Glomerular endothelial cell (primary cell): ENCODE measurements around the gene KRT8. TPM values are rescaled to one million over a fixed set of nuclear protein-coding genes. Genes with fewer than 3 reads are reported as not detected.
"Not testable (repeated sequence)": the region's sequence is repeated elsewhere in the genome, so short reads cannot be mapped to it uniquely, and the experiment has no call there.

Experiments
- DNase-seq: peaks from one replicate; pipeline ENCODE4 v3.0.0-alpha.2; 2011; ENCODE audit warnings: low read depth, low spot score; ENCODE audit errors: extremely low read depth
- total RNA-seq: library from RNA; depleted of rRNA; stranded (reverse); fragments of >200 nt; gene quantifications from 2 replicates; pipeline ENCODE4 v1.2.3, GENCODE V29; 2015

The KRT8 gene
- total RNA-seq, 1 donor from 2014 or later, result 43.1 TPM

GRCh38 chr12:52903285-52903854 is 1.5 kb downstream of the KRT8 start:
- DNase-seq, result no peak

DNA sequence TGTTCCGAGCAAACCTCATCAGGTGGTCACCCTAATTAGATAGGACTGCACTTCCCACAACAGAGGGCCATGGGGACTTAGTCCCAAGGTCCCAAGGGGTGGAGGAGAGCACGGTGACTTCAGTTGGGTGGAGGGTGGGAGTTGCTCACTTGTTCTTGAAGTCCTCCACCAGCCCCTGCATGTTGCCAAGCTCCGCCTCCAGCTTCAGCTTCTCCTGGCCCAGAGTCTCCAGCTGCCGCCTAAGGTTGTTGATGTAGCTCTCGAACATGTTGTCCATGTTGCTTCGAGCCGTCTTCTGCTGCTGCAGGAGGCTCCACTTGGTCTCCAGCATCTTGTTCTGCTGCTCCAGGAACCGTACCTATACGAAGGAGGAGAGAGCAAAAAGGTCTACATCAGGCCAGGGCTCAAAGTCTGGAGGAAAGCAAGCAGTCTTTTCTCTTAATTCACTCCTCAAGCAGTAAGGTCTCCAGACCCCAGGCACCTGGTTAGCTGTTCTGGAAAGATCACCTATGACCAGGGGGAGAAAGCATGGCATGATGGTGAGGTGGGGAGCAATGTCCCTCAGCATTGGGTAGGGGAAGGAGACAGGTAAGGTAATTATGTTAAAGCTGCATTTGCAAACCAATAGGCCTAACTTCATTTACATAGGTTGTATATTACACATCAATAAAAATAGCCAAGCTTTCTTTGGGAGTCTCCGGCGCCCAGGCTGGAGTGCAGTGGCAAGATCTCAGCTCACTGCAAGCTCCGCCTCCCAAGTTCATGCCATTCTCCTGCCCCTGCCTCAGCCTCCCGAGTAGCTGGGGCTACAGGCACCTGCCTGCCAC is 2.9 kb downstream of the KRT8 start:
- no peak for DNase-seq

DNA sequence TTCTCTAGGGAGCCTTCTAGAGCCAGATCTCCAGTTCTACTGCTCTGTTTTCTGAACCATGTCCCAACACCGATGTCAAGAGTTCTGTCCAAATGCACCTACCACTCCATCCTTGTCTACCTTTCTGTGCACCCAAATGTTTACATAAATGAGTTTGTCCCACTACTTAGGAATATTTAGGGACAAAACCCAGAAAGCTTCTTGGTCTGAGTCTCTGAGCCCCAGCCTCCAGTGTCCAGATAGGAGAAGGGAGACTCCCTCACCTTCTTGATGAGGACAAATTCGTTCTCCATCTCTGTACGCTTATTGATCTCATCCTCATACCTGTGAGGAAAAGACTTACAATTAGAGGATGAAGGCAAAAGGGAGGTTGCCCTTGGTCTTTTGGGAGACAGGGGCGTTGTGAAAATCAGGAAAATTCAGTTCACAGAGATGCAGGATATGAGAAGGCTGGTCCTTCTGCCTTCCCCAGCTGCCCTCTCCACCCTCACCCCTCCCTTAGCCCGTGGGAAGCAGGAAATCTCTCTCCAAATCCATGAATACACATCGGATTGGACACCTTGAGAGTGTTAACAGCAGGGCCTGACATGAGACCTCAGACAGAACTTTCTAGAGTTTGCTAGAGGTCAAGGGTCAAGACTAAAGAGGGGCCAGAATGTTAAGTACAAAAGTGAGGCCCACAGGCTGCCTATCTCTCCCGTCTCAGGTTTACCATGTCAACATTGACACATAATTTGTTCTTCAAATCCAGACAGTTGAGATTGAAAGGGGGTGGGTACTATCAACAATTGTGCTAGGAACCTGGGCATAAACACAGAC is 3.8 kb downstream of the KRT8 start:
- DNase-seq, result no peak

DNA sequence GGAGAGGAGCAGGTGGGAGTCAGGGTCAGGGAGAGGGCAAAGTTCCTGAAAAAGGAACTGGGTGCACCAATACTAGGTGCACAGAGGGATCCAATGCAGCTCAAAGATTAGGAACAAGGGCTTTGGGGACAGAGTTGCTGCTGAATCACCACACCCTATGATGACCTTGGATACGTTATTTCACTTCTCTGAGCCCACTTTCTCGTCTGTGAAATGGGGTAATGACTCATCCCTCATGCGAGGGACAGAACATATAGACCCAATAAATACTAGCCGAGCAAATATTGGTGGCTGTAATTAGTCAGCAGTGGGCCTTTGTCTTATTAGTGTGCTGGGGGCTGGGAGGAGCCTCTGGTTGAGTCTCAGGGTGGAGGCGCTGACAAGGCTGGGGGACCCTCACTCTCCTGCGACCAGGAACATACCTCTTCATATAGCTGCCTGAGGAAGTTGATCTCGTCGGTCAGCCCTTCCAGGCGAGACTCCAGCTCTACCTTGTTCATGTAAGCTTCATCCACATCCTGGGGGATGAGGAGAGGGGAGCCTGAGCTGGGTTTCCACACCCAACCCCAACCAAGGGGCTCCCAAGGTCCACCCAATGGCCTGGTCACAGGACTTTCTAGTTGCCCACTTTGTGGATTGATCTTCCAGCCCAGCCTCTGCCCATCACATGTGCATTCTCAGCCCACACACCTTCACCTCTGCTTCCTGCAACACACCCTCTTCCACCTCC is 4.5 kb downstream of the KRT8 start:
- no peak for DNase-seq

- DNase-seq, result no peak
Measured at GRCh38 chr12:52899338-52900035, 5.4 kb downstream of the KRT8 start.

- DNase-seq, result no peak
Measured at GRCh38 chr12:52896190-52897100, 8.4 kb downstream of the KRT8 start.

DNA sequence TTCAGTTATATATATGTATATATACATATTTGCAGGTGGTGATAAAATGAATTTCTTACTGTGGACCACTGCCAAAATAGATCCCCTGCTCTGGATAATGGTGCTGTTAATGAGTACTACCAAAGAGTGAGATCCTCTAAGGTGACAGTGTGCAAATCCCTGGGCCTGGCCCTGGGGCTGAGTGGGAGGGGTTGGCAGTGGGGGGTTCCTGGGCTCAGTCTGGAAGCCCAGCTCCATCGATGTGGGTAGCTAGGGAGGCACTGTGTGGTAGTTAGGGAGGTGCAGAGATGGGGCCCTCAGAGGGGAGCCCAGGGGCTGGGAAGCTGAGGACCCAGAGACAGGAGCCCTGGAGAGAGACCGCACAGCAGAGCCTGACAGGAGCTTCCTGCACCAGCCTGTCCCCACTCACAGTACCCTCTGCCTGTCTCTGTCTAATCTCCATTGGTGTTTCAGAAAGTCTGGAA is 9.1 kb downstream of the KRT8 start:
- DNase-seq, result no peak

- no peak for DNase-seq
Measured at GRCh38 chr12:52892974-52893373, 11.9 kb downstream of the KRT8 start.

- no peak for DNase-seq
Measured at GRCh38 chr12:52892207-52892852, 12.5 kb downstream of the KRT8 start.

DNA sequence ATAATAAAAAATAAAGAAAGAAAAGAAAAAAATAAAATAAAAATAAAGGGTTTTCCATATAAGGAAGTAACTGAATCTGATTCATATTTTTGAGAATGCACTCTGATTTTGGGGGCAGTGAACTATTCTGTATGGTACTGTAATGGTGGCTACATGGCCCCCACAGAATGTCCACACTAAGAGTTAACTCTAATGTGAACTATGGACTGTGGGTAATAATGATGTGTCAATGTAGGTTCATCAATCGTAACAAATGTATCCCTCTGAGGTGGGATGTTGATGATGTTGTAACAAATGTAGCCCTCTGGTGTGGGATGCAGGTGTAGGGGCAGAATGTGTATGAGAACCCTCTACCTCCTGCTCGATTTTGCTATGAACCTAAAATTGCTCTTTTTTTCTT is 13.8 kb downstream of the KRT8 start:
- no peak for DNase-seq

DNA sequence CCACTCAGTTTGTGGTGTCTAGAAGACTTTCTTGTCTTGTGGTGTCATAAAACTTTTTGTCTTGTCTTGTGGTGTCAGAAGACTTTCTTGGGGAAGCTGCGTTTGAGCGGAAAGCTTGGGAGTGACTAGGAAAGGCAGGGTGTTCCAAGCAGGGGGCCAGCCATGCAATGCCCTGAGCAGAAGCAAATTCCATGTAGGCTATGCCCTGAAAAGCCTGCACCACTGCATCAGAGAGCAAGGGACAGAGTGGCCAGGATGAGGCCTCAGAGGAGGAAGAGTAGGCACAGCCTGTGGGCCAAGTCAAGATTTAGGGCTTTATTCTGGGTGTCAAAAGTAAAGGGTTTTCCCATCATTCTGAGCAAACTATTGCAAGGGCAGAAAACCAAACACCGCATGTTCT is 14.5 kb downstream of the KRT8 start:
- DNase-seq, result no peak

- DNase-seq, result no peak
Measured at GRCh38 chr12:52884526-52885293, 20.2 kb downstream of the KRT8 start.

DNA sequence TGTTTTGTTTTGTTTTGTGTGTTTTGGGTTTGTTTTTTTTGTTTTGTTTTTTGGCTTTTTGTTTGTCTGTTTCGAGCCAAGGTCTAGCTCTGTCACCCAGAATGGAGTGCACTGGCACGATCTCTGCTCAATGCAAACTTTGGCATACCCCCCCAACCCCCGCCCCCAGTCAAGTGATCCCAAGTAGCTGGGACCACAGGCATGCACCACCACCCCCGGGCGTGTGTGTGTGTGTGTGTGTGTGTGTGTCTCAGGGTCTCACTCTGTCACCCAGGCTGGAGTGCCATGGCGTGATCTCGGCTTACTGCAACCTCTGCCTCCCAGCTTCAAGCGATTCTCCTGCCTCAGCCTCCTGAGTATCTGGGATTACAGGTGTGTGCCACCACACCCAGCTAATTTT is 24.4 kb downstream of the KRT8 start:
- not testable (repeated sequence) for DNase-seq

GRCh38 chr12:52879394-52880351 is 25.2 kb downstream of the KRT8 start:
- no peak for DNase-seq

GRCh38 chr12:52878507-52879393 is 26.1 kb downstream of the KRT8 start:
- DNase-seq, result no peak

GRCh38 chr12:52877242-52877641 is 27.6 kb downstream of the KRT8 start:
- DNase-seq, result no peak
